GM23338 (cell line): ENCODE measurements around the gene TCTN1. TPM values are rescaled to one million over a fixed set of nuclear protein-coding genes. Genes with fewer than 3 reads are reported as not detected.

Experiments
- ATAC-seq: fragments of 200-7000 bp; cut with Tn5 transposase; 3 replicates; pipeline ENCODE4 v1.9.1; 2020
- DNase-seq: peaks from one replicate; pipeline ENCODE4 v3.0.0-alpha.2; 2015; ENCODE audit warnings: low spot score
- H2AFZ ChIP-seq: fragments of 200-600 bp; sonication (generic); 2 replicates; pipeline ENCODE4 v1.8.0; 2016; ENCODE audit warnings: antibody characterized with exemption, mild to moderate bottlenecking, moderate library complexity
- H3F3A ChIP-seq: fragments of 200-600 bp; sonication (generic); replicated peaks from 2 replicates; pipeline ENCODE4 v1.8.0; 2017; ENCODE audit warnings: antibody characterized with exemption, mixed run types, low read depth
- H3K27ac ChIP-seq: fragments of 200-600 bp; sonication (generic); 2 replicates; pipeline ENCODE4 v1.6.1; 2016; ENCODE audit warnings: low read depth
- H3K27me3 ChIP-seq: fragments of 200-600 bp; sonication (generic); 2 replicates; pipeline ENCODE4 v1.8.0; 2016; ENCODE audit warnings: mild to moderate bottlenecking, mixed run types, moderate library complexity; ENCODE audit not compliant: insufficient read depth
- H3K36me3 ChIP-seq: fragments of 200-600 bp; sonication (generic); 2 replicates; pipeline ENCODE4 v1.8.0; 2016; ENCODE audit warnings: mild to moderate bottlenecking; ENCODE audit not compliant: insufficient read depth
- H3K4me1 ChIP-seq: fragments of 200-600 bp; sonication (generic); 2 replicates; pipeline ENCODE4 v1.8.0; 2016; ENCODE audit warnings: mild to moderate bottlenecking, moderate library complexity; ENCODE audit not compliant: insufficient read depth
- H3K4me2 ChIP-seq: fragments of 200-600 bp; sonication (generic); 2 replicates; pipeline ENCODE4 v1.7.1; 2017; ENCODE audit warnings: mixed run types
- H3K4me3 ChIP-seq: fragments of 200-600 bp; sonication (generic); 2 replicates; pipeline ENCODE4 v1.6.1; 2016; ENCODE audit warnings: mixed run types
- H3K79me2 ChIP-seq: fragments of 200-600 bp; sonication (generic); replicated peaks from 2 replicates; pipeline ENCODE4 v1.8.0; 2017; ENCODE audit warnings: mild to moderate bottlenecking; ENCODE audit not compliant: insufficient read depth
- H3K9me2 ChIP-seq: fragments of 200-600 bp; sonication (generic); 2 replicates; pipeline ENCODE4 v1.8.0; 2017; ENCODE audit not compliant: insufficient read depth
- H4K20me1 ChIP-seq: fragments of 200-600 bp; sonication (generic); replicated peaks from 2 replicates; pipeline ENCODE4 v1.8.0; 2017; ENCODE audit warnings: mild to moderate bottlenecking; ENCODE audit not compliant: insufficient read depth
- H3K27ac Mint-ChIP-seq: 2 replicates; pipeline ENCODE4 v1.8.0; 2020; ENCODE audit warnings: inconsistent platforms, mild to moderate bottlenecking, moderate library complexity, mixed read lengths
- H3K27me3 Mint-ChIP-seq: 3 replicates; pipeline ENCODE4 v1.8.0; 2022; ENCODE audit warnings: low read depth, mild to moderate bottlenecking, moderate library complexity, mixed read lengths, inconsistent platforms; ENCODE audit not compliant: insufficient read depth, poor library complexity
- H3K36me3 Mint-ChIP-seq: 3 replicates; pipeline ENCODE4 v1.8.0; 2021; ENCODE audit warnings: low read depth, mild to moderate bottlenecking, inconsistent platforms, moderate library complexity, mixed read lengths
- H3K4me1 Mint-ChIP-seq: 3 replicates; pipeline ENCODE4 v1.8.0; 2020; ENCODE audit warnings: mild to moderate bottlenecking, inconsistent platforms, mixed read lengths
- H3K4me3 Mint-ChIP-seq: 3 replicates; pipeline ENCODE4 v1.8.0; 2021; ENCODE audit warnings: moderate library complexity, mild to moderate bottlenecking, inconsistent platforms, mixed read lengths
- H3K9me3 Mint-ChIP-seq: 3 replicates; pipeline ENCODE4 v1.8.0; 2020; ENCODE audit warnings: moderate library complexity, mild to moderate bottlenecking, inconsistent platforms, mixed read lengths
- EZH2phosphoT487 ChIP-seq: fragments of 200-600 bp; sonication (generic); IDR thresholded peaks from one replicate; pipeline ENCODE4 v1.8.1; 2018; ENCODE audit warnings: antibody characterized with exemption; ENCODE audit not compliant: unreplicated experiment
- JUNB ChIP-seq: IDR thresholded peaks from one replicate; pipeline ENCODE4 v1.6.1; 2016; ENCODE audit warnings: antibody characterized with exemption; ENCODE audit not compliant: unreplicated experiment
- POLR2AphosphoS5 ChIP-seq: IDR thresholded peaks from 2 replicates; pipeline ENCODE4 v1.6.1; 2016; ENCODE audit warnings: antibody characterized with exemption, low read depth
- STAT1 ChIP-seq: IDR thresholded peaks from one replicate; pipeline ENCODE4 v1.6.1; 2016; ENCODE audit warnings: antibody characterized with exemption; ENCODE audit not compliant: unreplicated experiment
- ZNF114 ChIP-seq: fragments of 250-450 bp; sonication (Bioruptor Pico); IDR thresholded peaks from 2 replicates; pipeline ENCODE4 v1.5.0; 2020; ENCODE audit warnings: mild to moderate bottlenecking, moderate library complexity
- ZNF331 ChIP-seq: fragments of 250-450 bp; sonication (Bioruptor Pico); IDR thresholded peaks from 2 replicates; pipeline ENCODE4 v1.5.0; 2020; ENCODE audit warnings: low read depth, mild to moderate bottlenecking, moderate library complexity
- polyA plus RNA-seq: library from polyadenylated mRNA; unstranded; fragments of >200 nt; fragmentation: Nextera tagmentation; extraction: Ambion mirVana; gene quantifications from 2 replicates; pipeline ENCODE4 v1.2.1, GENCODE V29; 2016
- total RNA-seq: library from RNA; depleted of rRNA; stranded (reverse); fragments of >200 nt; shearing (Covaris generic); gene quantifications from 2 replicates; pipeline ENCODE4 v1.2.3, GENCODE V29; 2014

TCTN1 gene
- total and polyA plus RNA-seq, 2 experiments from 2014 or later: 10.6 to 12.4 TPM

GRCh38 chr12:110661337-110661972 is 47.5 kb downstream of the TCTN1 start:
- no peak overlapping the region for H3K27ac Mint-ChIP-seq
- H3K27me3 Mint-ChIP-seq: peaks cover under 1% of the 10 kb centered on the region
- Histone ChIP-seq H3K4me3 (no peak overlapping the region), H3K36me3 (no peaks in the 10 kb centered on the region), H3F3A (no peaks in the 10 kb centered on the region), H3K27me3 (no peaks in the 10 kb centered on the region), H3K4me1 (no peaks in the 10 kb centered on the region), H2AFZ (no peak overlapping the region), H3K27ac (no peak overlapping the region), H4K20me1 (no peaks in the 10 kb centered on the region), H3K4me2 (no peak overlapping the region), H3K9me2 (no peaks in the 10 kb centered on the region), H3K79me2 (no peaks in the 10 kb centered on the region)
- TF ChIP-seq STAT1 (no peak), POLR2AphosphoS5 (no peak)
- H3K9me3 Mint-ChIP-seq: peaks cover 5% of the 10 kb centered on the region; the same call in 2 of the 3 replicates
- ATAC-seq (peak; percentile 72), DNase-seq (no peak)
- H3K4me1 Mint-ChIP-seq: peaks cover 8% of the 10 kb centered on the region; the same call in 2 of the 3 replicates
- no peaks in the 10 kb centered on the region; the same call in 2 of the 3 replicates for H3K36me3 Mint-ChIP-seq
- no peak overlapping the region for H3K4me3 Mint-ChIP-seq

DNA sequence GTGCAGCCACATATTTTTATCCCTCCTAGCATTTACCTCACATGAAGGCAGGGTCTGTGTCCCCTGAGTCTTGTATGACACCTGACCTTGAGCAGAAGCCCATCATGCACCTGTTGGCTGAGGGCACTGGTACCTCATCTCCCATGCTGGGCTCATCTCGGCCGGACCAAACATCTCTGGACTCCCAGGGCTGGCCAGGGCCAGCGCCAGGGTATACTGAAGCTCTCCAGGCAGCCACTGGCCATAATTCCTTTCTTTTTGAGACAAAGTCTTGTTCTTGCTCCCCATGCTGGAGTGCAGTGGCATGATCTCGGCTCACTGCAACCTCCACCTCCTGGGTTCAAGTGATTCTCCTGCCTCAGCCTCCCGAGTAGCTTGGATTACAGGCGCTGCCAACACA is 53.0 kb downstream of the TCTN1 start:
- no peak overlapping the region for H2AFZ ChIP-seq
- no peaks in the 10 kb centered on the region for H3K79me2 ChIP-seq
- Mint-ChIP-seq H3K4me1 (peaks cover 11% of the 10 kb centered on the region), H3K36me3 (no peaks in the 10 kb centered on the region; the same call in 2 of the 3 replicates), H3K27me3 (peaks cover 11% of the 10 kb centered on the region), H3K9me3 (peaks cover 5% of the 10 kb centered on the region; the same call in 2 of the 3 replicates), H3K27ac (no peak overlapping the region), H3K4me3 (no peak overlapping the region)
- no peak overlapping the region for H3K27ac ChIP-seq
- no peak for TF ChIP-seq JUNB
- no peak for DNase-seq
- H3F3A ChIP-seq: no peaks in the 10 kb centered on the region
- H3K4me2 ChIP-seq: no peak overlapping the region
- no peak overlapping the region for H3K4me3 ChIP-seq
- no peaks in the 10 kb centered on the region for H3K27me3 ChIP-seq
- H3K36me3 ChIP-seq: no peaks in the 10 kb centered on the region
- H3K4me1 ChIP-seq: peaks cover 4% of the 10 kb centered on the region; the same call in 1 of the 2 replicates
- no peaks in the 10 kb centered on the region for H4K20me1 ChIP-seq
- no peaks in the 10 kb centered on the region for H3K9me2 ChIP-seq
- no peak for ATAC-seq

GRCh38 chr12:110667671-110668070 is 53.7 kb downstream of the TCTN1 start:
- H3K9me2 ChIP-seq: no peaks in the 10 kb centered on the region
- TF ChIP-seq ZNF331 (CRISPR knock-in tag) (no peak), EZH2phosphoT487 (no peak), ZNF114 (CRISPR knock-in tag) (no peak), JUNB (no peak)

More at GRCh38 chr12:110667671-110668070, 53.7 kb downstream of the TCTN1 start:
- Histone ChIP-seq H2AFZ (no peak overlapping the region), H3K4me2 (no peak overlapping the region), H3K36me3 (no peaks in the 10 kb centered on the region), H3K27me3 (no peaks in the 10 kb centered on the region), H3K4me1 (peaks cover 4% of the 10 kb centered on the region; the same call in 1 of the 2 replicates), H3K79me2 (no peaks in the 10 kb centered on the region), H3K27ac (no peak overlapping the region), H3K4me3 (no peak overlapping the region), H3F3A (no peaks in the 10 kb centered on the region), H4K20me1 (no peaks in the 10 kb centered on the region)
- H3K4me1 Mint-ChIP-seq: peaks cover 11% of the 10 kb centered on the region
- H3K27ac Mint-ChIP-seq: no peak overlapping the region
- H3K9me3 Mint-ChIP-seq: peaks cover 5% of the 10 kb centered on the region; the same call in 2 of the 3 replicates
- no peaks in the 10 kb centered on the region; the same call in 2 of the 3 replicates for H3K36me3 Mint-ChIP-seq
- ATAC-seq (no peak), DNase-seq (no peak)
- H3K4me3 Mint-ChIP-seq: no peak overlapping the region
- H3K27me3 Mint-ChIP-seq: peaks cover 11% of the 10 kb centered on the region
